Endometrial microvascular endothelial cells (primary cell): ENCODE results near the gene BLTP3B. TPM values are rescaled to one million over a fixed set of nuclear protein-coding genes. Genes with fewer than 3 reads are reported as not detected.

Experiments used
- in situ Hi-C: cut with HindIII; loops from 2 replicates; pipeline ENCODE4 v1.10.0; 2017; ENCODE audit warnings: low sequenced_read_pairs, low pct_unique_long_range_greater_than_20kb; ENCODE audit errors: inconsistent ontology term
- total RNA-seq: library from RNA; depleted of rRNA; stranded (reverse); fragments of >200 nt; gene quantifications from one replicate; pipeline ENCODE4 v1.2.3, GENCODE V29; 2015; ENCODE audit errors: inconsistent ontology term

Gene BLTP3B
- total RNA-seq, 1 donor from 2014 or later: 15.6 TPM

DNA sequence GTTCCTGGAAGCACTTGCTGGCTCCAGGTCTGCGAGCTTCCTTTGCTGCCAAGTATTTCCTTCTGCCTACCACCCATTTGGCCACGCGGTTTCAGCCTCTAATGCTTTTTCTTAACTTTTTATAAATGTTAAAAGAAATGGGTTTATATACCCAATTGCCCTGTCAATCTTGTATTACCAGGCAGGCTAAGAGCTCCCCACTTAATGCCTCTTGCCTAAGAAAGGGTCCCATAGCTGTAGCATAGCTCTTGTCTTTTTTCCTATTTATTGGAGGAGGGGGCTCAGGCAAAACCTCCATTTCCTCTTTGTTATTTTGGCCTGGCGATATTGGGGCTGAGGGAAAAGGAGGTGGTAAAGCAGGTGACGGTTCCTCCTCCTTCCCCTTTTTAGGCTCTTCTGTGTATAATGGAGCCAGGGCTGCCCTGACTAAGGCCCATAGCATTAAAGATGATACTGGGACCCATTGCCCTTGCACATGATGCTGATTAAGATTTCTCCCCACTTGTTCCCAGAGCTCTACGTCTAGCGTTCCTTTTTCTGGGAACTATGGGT is 21.6 kb upstream of the BLTP3B start:
- in situ Hi-C loops: no loop called here

DNA sequence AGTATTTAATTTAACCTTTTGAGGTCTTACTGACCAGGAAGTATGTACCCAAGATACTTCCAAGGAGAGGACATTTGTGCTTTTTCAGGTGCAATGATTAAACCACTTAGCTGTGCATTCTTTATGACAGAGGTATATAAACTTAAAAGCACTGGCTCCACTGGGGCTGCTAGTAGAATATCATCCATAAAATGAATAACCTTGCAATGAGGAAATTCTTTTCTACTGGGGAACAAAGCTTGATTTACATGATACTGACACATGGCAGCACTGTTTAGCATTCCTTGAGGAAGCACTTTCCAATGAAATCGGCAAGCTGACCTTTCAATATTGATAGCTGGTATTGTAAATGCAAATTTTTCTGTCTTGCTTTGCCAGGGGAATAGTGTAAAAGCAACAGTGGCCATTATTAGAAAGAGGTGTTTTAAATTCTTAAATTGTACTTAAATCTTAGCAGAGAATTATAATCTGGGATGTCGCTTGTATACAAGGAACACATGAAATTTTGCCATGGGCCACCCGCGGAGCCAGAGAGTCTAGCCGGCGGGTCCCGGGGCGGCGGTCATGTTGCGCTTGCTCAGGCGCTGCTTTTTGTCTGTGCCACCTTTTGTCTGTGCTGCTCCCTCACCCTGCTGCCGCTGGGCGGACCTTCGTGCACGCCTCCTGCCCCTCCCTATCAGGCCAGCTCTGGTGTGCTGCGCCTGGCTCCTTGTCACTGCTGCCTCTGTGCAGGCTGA is 20.9 kb upstream of the BLTP3B start:
- in situ Hi-C loops: no loop called here

- in situ Hi-C loops: no loop called here
These were observed 16.9 kb upstream of the BLTP3B start for GRCh38 chr12:100159391-100160104.

DNA sequence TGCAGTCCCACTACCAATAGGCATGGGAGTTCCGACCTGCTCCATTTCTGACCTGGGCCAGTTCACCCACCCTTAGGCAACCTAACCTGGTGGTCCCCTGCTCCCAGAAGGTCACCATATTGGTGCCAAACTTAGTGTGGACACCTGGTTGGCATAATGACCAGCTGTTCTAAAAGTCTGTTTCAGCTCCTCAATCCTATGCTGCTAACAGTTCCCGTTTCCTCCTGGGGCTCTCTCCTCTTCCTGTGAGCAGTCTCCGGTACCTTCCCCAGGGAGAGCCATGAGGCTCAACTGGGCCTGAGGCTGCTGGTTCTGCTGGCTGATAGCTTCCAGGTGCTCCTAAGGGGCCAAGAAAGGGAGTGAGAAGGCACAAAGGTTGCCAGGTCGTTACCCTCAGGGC is 15.9 kb upstream of the BLTP3B start:
- in situ Hi-C loops: no loop called here

GRCh38 chr12:100157427-100157821 is 14.8 kb upstream of the BLTP3B start:
- in situ Hi-C loops: no loop called here

GRCh38 chr12:100156731-100157426 is 14.2 kb upstream of the BLTP3B start:
- in situ Hi-C loops: no loop called here

GRCh38 chr12:100154474-100155247 is 12.0 kb upstream of the BLTP3B start:
- in situ Hi-C loops: no loop called here

DNA sequence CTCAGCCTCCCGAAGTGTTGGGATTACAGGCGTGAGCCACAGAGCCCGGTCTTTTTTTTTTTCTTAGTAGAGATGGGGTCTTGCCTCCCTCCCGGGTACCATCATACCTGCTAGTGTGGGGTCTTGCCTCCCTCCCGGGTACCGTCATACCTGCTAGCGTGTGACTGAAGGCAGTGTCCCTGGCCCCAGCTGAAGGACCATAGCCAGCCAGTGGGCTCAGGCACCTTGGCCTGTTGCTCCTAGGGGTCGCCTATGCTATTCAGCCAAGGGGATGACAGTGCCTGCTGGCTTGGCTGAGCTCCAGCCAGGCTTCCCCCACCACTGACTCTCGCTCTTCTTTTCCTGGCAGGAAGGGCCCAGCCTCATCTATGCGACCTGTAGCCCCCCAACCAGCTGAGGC is 10.5 kb upstream of the BLTP3B start:
- in situ Hi-C loops: no loop called here

DNA sequence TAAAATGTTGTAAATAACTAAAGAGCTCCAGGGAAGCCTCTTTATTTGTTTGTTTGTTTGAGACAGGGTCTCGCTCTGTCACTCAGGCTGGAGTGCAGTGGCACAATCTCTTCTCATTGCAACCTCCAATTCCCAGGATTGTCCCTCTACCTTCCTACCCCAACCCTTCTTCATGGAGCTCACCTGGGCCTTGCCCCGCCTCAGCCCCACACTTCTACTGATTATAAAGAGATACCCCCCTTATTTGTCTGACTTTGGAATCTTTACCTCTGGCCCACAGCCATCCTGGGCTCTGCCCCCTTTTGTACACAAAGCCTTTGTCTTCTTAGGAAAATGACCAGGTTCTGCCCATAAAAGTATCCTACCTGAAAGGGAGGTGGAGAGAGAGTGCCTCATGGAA is 9.1 kb upstream of the BLTP3B start:
- in situ Hi-C loops: no loop called here

DNA sequence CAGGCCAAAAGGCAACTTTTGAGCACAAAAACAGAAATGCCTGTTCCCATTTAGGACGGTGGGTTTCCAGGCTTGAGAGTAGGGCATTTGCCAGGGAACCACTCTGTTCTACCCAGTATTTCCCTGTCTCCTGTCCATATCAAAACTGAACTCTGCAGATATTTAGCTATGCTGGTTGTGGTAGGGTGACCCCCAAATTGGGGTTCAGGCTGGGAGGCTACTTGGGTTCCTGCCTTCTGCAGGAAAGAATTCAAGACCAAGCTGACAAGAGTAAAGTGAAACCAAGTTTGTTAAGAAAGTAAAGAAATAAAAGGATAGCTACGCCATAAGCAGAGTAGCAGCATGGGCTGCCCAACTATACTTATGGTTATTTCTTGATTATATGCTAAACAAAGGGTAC is 3.6 kb upstream of the BLTP3B start:
- in situ Hi-C loops: no loop called here

GRCh38 chr12:100145643-100146042 is 3.0 kb upstream of the BLTP3B start:
- in situ Hi-C loops: no loop called here

GRCh38 chr12:100141998-100142850 is 450 bp downstream of the BLTP3B start:
- in situ Hi-C loops: no loop called here

DNA sequence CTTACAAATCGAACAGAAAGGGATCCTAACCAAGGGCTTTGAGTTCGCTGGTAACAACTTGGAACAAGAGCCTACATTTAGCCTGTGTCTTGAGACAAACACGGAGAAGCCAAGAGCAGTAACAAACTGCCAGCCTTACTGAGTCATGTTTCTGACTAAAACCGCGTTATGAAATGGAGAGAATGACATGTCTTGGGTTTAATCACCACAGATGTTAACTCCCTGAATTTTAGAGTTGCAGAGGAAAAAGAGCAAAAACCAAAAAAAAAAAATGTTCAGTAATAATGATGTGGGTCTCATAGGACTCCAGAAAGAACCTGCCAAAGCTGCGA is 1.0 kb downstream of the BLTP3B start:
- in situ Hi-C loops: no loop called here

DNA sequence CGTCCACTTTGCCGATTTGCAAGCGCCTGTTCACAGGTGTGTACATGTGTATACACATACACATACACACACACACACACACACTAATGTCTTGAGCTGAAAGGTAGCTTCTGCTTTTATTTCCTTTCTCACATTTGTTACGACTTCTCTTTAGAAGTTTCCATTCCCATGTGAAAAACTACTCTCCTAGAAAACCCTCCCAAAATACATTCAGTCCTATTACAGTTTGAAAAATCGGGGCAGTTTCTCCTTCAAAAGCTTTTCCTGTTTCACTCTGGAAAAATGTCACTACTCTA is 3.9 kb downstream of the BLTP3B start:
- in situ Hi-C loops: no loop called here

GRCh38 chr12:100138048-100138802 is 4.4 kb downstream of the BLTP3B start:
- in situ Hi-C loops: no loop called here

DNA sequence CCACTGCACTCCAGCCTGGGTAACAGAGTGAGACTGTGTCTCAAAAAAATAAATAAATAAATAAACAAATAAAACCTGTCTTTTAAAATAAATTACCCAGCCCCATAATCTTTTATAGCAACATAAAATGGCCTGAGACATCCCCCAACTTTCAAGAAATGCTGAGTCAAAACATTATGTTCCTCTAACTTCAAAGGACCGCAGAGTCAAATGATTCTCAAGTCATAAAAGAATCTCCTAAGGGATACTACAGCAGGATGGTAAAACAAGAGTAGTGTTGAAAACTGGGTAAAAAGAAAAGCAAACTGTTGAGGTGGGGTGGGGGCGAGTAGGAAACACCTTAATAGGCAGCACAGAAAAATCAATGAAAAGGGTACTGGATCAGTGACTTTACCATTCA is 9.5 kb downstream of the BLTP3B start:
- in situ Hi-C loops: no loop called here

- in situ Hi-C loops: no loop called here
These were observed 14.2 kb downstream of the BLTP3B start for GRCh38 chr12:100128512-100128908.
